WTC11 (cell line): ENCODE results near the gene GFOD2. TPM values are rescaled to one million over a fixed set of nuclear protein-coding genes. Genes with fewer than 3 reads are reported as not detected.

Experiments used
- ATAC-seq: fragments of 200-7000 bp; cut with Tn5 transposase; 2 replicates; pipeline ENCODE4 v1.10.0; 2021; ENCODE audit warnings: mild to moderate bottlenecking, moderate library complexity
- CTCF ChIA-PET: fragments of 300-600 bp; sonication (Branson Sonifier 250); formaldehyde crosslinking; loops from one replicate; lab custom pipeline; 2021; ENCODE audit warnings: antibody characterized with exemption; lab: Charles Lee
- POLR2A ChIA-PET: fragments of 350-600 bp; sonication (Branson Sonifier 250); formaldehyde crosslinking; loops from one replicate; lab custom pipeline; 2021; ENCODE audit warnings: antibody characterized with exemption; lab: Charles Lee
- DNase-seq: peaks from one replicate; pipeline ENCODE4 v3.0.0; 2021; ENCODE audit warnings: low spot score
- H3K27ac Mint-ChIP-seq: 2 replicates; pipeline ENCODE4 v1.8.0; 2021; ENCODE audit warnings: mixed read lengths
- H3K27me3 Mint-ChIP-seq: 2 replicates; pipeline ENCODE4 v1.8.0; 2021; ENCODE audit warnings: low read depth, mild to moderate bottlenecking, moderate library complexity, mixed read lengths
- H3K36me3 Mint-ChIP-seq: 2 replicates; pipeline ENCODE4 v1.8.0; 2021; ENCODE audit warnings: mixed read lengths
- H3K4me1 Mint-ChIP-seq: 2 replicates; pipeline ENCODE4 v1.8.0; 2022; ENCODE audit warnings: mixed read lengths
- H3K4me3 Mint-ChIP-seq: 2 replicates; pipeline ENCODE4 v1.8.0; 2021; ENCODE audit warnings: mild to moderate bottlenecking, moderate library complexity, mixed read lengths
- H3K9me3 Mint-ChIP-seq: 2 replicates; pipeline ENCODE4 v1.8.0; 2021; ENCODE audit warnings: mixed read lengths
- CBFB ChIP-seq: sonication (generic); formaldehyde crosslinking; IDR thresholded peaks from 2 replicates; pipeline ENCODE4 v1.8.1; 2022; ENCODE audit warnings: mild to moderate bottlenecking, low read depth, missing genetic modification reagents
- CREB1 ChIP-seq: sonication (generic); formaldehyde crosslinking; IDR thresholded peaks from 2 replicates; pipeline ENCODE4 v1.8.0; 2023; ENCODE audit warnings: mild to moderate bottlenecking, missing genetic modification reagents
- ELF4 ChIP-seq: sonication (generic); formaldehyde crosslinking; IDR thresholded peaks from 2 replicates; pipeline ENCODE4 v1.8.1; 2022; ENCODE audit warnings: low read depth, mild to moderate bottlenecking, moderate library complexity, missing genetic modification reagents
- ESRRA ChIP-seq: sonication (generic); formaldehyde crosslinking; IDR thresholded peaks from 2 replicates; pipeline ENCODE4 v1.8.1; 2022; ENCODE audit warnings: mild to moderate bottlenecking, missing genetic modification reagents, borderline replicate concordance
- FOXJ3 ChIP-seq: sonication (generic); formaldehyde crosslinking; IDR thresholded peaks from 2 replicates; pipeline ENCODE4 v1.9.0; 2021; ENCODE audit warnings: missing genetic modification reagents, mild to moderate bottlenecking, borderline replicate concordance
- IRF1 ChIP-seq: sonication (generic); formaldehyde crosslinking; IDR thresholded peaks from 2 replicates; pipeline ENCODE4 v1.8.0; 2023; ENCODE audit warnings: missing genetic modification reagents
- JUN ChIP-seq: sonication (generic); formaldehyde crosslinking; IDR thresholded peaks from 2 replicates; pipeline ENCODE4 v1.8.0; 2023; ENCODE audit warnings: mild to moderate bottlenecking, missing genetic modification reagents
- MYBL2 ChIP-seq: sonication (generic); formaldehyde crosslinking; IDR thresholded peaks from 2 replicates; pipeline ENCODE4 v1.8.1; 2023; ENCODE audit warnings: mild to moderate bottlenecking, moderate library complexity, missing genetic modification reagents
- NFYB ChIP-seq: sonication (generic); formaldehyde crosslinking; conservative IDR thresholded peaks from 2 replicates; pipeline ENCODE4 v1.8.0; 2022; ENCODE audit warnings: low read depth, missing genetic modification reagents
- NR3C1 ChIP-seq: sonication (generic); formaldehyde crosslinking; conservative IDR thresholded peaks from 2 replicates; pipeline ENCODE4 v1.8.1; 2023; ENCODE audit warnings: low read depth, mild to moderate bottlenecking, missing genetic modification reagents
- TCF7 ChIP-seq: sonication (generic); formaldehyde crosslinking; IDR thresholded peaks from 2 replicates; pipeline ENCODE4 v1.8.0; 2022; ENCODE audit warnings: mild to moderate bottlenecking, low read depth, missing genetic modification reagents, moderate library complexity
- TEAD1 ChIP-seq: sonication (generic); formaldehyde crosslinking; IDR thresholded peaks from 2 replicates; pipeline ENCODE4 v1.8.0; 2022; ENCODE audit warnings: mild to moderate bottlenecking, missing genetic modification reagents
- TEAD4 ChIP-seq: sonication (generic); formaldehyde crosslinking; IDR thresholded peaks from 2 replicates; pipeline ENCODE4 v1.8.0; 2022; ENCODE audit warnings: mild to moderate bottlenecking, missing genetic modification reagents
- TP53 ChIP-seq: sonication (generic); formaldehyde crosslinking; IDR thresholded peaks from 2 replicates; pipeline ENCODE4 v1.8.1; 2023; ENCODE audit warnings: mild to moderate bottlenecking, missing genetic modification reagents
- ZNF232 ChIP-seq: sonication (generic); formaldehyde crosslinking; IDR thresholded peaks from 2 replicates; pipeline ENCODE4 v1.8.0; 2022; ENCODE audit warnings: mild to moderate bottlenecking, missing genetic modification reagents
- ZNF423 ChIP-seq: fragments of 250-450 bp; sonication (Bioruptor Pico); IDR thresholded peaks from 2 replicates; pipeline ENCODE4 v2.1.2; 2022; ENCODE audit warnings: mild to moderate bottlenecking, moderate library complexity
- ZSCAN18 ChIP-seq: fragments of 250-450 bp; sonication (Bioruptor Pico); IDR thresholded peaks from 2 replicates; pipeline ENCODE4 v2.1.2; 2022; ENCODE audit warnings: mild to moderate bottlenecking, moderate library complexity
- total RNA-seq: library from RNA; stranded (reverse); gene quantifications from 3 replicates; pipeline ENCODE4 v1.2.3, GENCODE V29; 2021
- TF ChIP-seq, protein P1 (sequence below): sonication (generic); formaldehyde crosslinking; IDR thresholded peaks from 2 replicates; pipeline ENCODE4 v1.8.1; 2022; ENCODE audit warnings: mild to moderate bottlenecking, moderate library complexity, missing genetic modification reagents
- TF ChIP-seq, protein P2 (sequence below): sonication (generic); formaldehyde crosslinking; IDR thresholded peaks from 2 replicates; pipeline ENCODE4 v1.8.1; 2023; ENCODE audit warnings: mild to moderate bottlenecking, missing genetic modification reagents
- TF ChIP-seq, protein P3 (sequence below): sonication (generic); formaldehyde crosslinking; IDR thresholded peaks from 2 replicates; pipeline ENCODE4 v1.8.1; 2023; ENCODE audit warnings: mild to moderate bottlenecking, missing genetic modification reagents
- TF ChIP-seq, protein P4 (sequence below): sonication (generic); formaldehyde crosslinking; IDR thresholded peaks from 2 replicates; pipeline ENCODE4 v1.8.1; 2022; ENCODE audit warnings: low read depth, mild to moderate bottlenecking, moderate library complexity, missing genetic modification reagents, borderline replicate concordance

The GFOD2 gene
- total RNA-seq, 1 experiment from 2014 or later = 29.5 TPM

DNA sequence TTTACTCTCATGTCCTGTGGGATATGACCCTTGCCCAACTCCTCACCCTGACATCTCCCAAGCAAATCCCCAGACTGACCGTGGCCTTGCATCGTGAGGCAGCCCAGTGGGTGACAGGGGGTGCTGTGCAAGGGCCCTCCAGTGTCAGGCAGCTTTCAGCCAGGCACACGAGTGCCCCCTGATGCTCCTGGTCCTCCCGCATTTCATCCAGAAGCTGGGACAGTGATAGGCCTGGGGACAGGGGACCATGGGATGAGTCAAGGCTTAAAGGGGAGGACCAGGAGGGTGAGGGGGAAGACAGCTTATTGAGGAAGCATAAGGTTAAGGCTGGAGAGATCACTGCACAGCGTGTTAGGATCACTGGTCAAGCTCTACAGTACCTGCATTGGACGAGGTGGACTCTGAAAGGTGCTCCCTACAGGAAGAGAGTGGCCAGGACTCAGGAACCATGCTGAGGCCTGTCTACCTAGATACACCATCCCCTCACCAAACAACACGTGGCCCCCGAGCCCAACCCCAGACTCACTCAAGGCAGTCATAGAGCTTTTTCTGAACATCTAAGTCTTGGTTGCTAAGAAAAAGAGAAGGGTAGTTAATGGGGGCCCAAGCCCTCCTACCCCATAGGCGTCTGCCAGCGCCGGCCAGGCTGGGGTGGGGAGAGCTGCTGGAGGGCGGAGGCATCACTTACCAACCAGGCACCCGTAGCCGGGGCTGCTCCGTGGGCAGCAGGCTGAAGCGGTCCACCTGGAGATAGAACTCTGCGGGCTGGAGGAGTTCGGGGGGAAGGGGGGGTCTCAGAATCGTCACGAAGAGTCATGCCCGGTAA, 60.1 kb downstream of the GFOD2 start:
- H3K4me3 Mint-ChIP-seq = peak overlapping the region; percentile 90
- TF ChIP-seq ZNF232 = no peak
- no peak for TF ChIP-seq TEAD1
- TF ChIP-seq TEAD4 (CRISPR knock-in tag) = no peak
- no peak for TF ChIP-seq ZSCAN18 (CRISPR knock-in tag)
- TF ChIP-seq ZNF423 (CRISPR knock-in tag) = no peak
- no peak for TF ChIP-seq TCF7 (CRISPR knock-in tag)
- TF ChIP-seq NFYB (CRISPR knock-in tag) = no peak
- TF ChIP-seq, protein P1, sequence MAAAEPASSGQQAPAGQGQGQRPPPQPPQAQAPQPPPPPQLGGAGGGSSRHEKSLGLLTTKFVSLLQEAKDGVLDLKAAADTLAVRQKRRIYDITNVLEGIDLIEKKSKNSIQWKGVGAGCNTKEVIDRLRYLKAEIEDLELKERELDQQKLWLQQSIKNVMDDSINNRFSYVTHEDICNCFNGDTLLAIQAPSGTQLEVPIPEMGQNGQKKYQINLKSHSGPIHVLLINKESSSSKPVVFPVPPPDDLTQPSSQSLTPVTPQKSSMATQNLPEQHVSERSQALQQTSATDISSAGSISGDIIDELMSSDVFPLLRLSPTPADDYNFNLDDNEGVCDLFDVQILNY (CRISPR knock-in tag) = no peak
- TF ChIP-seq FOXJ3 (CRISPR knock-in tag) = no peak
- TF ChIP-seq, protein P2, sequence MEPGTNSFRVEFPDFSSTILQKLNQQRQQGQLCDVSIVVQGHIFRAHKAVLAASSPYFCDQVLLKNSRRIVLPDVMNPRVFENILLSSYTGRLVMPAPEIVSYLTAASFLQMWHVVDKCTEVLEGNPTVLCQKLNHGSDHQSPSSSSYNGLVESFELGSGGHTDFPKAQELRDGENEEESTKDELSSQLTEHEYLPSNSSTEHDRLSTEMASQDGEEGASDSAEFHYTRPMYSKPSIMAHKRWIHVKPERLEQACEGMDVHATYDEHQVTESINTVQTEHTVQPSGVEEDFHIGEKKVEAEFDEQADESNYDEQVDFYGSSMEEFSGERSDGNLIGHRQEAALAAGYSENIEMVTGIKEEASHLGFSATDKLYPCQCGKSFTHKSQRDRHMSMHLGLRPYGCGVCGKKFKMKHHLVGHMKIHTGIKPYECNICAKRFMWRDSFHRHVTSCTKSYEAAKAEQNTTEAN = no peak
- no peaks in the 10 kb centered on the region for H3K9me3 Mint-ChIP-seq
- no peak overlapping the region for H3K27ac Mint-ChIP-seq
- H3K4me1 Mint-ChIP-seq = peaks cover 15% of the 10 kb centered on the region
- peaks cover 19% of the 10 kb centered on the region for H3K27me3 Mint-ChIP-seq
- POLR2A ChIA-PET = no interaction called here
- CTCF ChIA-PET = interaction anchor here (0.9 to 10.3 kb wide), 7 partner anchors 13 to 268 kb away, joined by 3 to 137 read pairs (median 6); partner anchors contain the start of genes ATP6V0D1 and CARMIL2
- no peak for DNase-seq
- H3K36me3 Mint-ChIP-seq = 0 out of 2 replicates have a peak, but pooled peaks cover 4% of the 10 kb centered on the region
- ATAC-seq = no peak

DNA sequence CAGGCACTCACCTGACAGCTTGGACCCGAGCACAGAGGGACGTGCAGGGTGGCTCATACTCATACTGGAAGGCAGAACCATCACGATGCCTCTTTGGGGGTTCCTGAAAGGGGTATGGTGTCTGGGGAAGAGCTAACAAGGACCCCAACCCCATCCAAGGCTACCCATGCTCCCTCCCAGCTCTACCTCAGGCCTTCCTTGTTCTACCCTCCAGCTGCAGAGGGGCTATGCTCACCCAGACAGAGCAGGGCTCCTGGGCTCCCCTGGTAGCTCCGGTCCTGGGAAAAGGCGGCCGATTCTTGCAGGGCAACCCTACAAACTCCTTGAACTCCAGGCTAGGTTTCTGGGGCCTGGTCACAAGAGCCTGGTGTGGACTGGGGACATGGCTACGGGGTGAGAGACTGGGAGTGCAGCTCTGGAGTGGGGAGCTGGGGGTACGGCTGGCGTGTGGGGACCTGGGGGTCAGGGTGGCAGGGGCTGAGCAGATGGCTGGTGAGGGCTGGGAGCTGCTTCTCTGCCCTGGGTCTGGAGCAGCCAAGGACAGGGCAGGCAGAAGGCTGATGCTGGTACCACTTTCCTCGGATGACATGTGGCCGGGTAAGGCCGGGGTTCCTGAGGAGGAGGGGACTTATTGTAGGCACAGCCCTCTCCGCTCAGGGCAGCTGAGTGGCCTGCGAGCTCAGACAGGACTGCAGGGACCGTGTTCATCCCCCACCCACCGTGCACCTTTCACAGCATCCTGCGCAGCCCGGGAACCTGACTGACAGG, 61.2 kb downstream of the GFOD2 start:
- CTCF ChIA-PET = interaction anchor here (1.3 kb wide), 1 partner anchor 177 kb away, joined by 3 read pairs; the partner anchor contains the start of gene ATP6V0D1
- DNase-seq (no peak), ATAC-seq (no peak)
- POLR2A ChIA-PET = interaction anchor here (0.5 kb wide), 1 partner anchor 65 kb away, joined by 3 read pairs; no protein-coding TSS in a partner anchor
- Mint-ChIP-seq H3K4me1 (peaks cover 17% of the 10 kb centered on the region), H3K27me3 (peaks cover 26% of the 10 kb centered on the region), H3K36me3 (0 out of 2 replicates have a peak, but pooled peaks cover 4% of the 10 kb centered on the region), H3K27ac (no peak overlapping the region), H3K4me3 (0 out of 2 replicates have a peak overlapping the region, but pooled peaks have one; percentile 90), H3K9me3 (no peaks in the 10 kb centered on the region)
- TF ChIP-seq CREB1 (CRISPR knock-in tag) = no peak
- no peak for TF ChIP-seq TEAD1
- TF ChIP-seq, protein P3, sequence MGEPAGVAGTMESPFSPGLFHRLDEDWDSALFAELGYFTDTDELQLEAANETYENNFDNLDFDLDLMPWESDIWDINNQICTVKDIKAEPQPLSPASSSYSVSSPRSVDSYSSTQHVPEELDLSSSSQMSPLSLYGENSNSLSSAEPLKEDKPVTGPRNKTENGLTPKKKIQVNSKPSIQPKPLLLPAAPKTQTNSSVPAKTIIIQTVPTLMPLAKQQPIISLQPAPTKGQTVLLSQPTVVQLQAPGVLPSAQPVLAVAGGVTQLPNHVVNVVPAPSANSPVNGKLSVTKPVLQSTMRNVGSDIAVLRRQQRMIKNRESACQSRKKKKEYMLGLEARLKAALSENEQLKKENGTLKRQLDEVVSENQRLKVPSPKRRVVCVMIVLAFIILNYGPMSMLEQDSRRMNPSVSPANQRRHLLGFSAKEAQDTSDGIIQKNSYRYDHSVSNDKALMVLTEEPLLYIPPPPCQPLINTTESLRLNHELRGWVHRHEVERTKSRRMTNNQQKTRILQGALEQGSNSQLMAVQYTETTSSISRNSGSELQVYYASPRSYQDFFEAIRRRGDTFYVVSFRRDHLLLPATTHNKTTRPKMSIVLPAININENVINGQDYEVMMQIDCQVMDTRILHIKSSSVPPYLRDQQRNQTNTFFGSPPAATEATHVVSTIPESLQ = no peak
- no peak for TF ChIP-seq FOXJ3 (CRISPR knock-in tag)
- no peak for TF ChIP-seq ELF4
- no peak for TF ChIP-seq IRF1 (CRISPR knock-in tag)
- TF ChIP-seq ESRRA (CRISPR knock-in tag) = no peak
- TF ChIP-seq ZNF423 (CRISPR knock-in tag) = no peak
- TF ChIP-seq NR3C1 (CRISPR knock-in tag) = no peak
- TF ChIP-seq CBFB (CRISPR knock-in tag) = no peak
- TF ChIP-seq TP53 = no peak
- no peak for TF ChIP-seq JUN (CRISPR knock-in tag)
- TF ChIP-seq, protein P4, sequence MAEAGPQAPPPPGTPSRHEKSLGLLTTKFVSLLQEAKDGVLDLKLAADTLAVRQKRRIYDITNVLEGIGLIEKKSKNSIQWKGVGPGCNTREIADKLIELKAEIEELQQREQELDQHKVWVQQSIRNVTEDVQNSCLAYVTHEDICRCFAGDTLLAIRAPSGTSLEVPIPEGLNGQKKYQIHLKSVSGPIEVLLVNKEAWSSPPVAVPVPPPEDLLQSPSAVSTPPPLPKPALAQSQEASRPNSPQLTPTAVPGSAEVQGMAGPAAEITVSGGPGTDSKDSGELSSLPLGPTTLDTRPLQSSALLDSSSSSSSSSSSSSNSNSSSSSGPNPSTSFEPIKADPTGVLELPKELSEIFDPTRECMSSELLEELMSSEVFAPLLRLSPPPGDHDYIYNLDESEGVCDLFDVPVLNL = no peak
- TF ChIP-seq MYBL2 (CRISPR knock-in tag) = no peak
